Endodermal cell (in vitro differentiated cells): Measurements from ENCODE around the gene CXXC5. TPM values are rescaled to one million over a fixed set of nuclear protein-coding genes. Genes with fewer than 3 reads are reported as not detected.

ENCODE experiments used
- DNase-seq: peaks from one replicate; pipeline ENCODE4 v3.0.0-alpha.2; 2017
- H3K27ac ChIP-seq: 2 replicates; pipeline ENCODE4 v1.5.1; 2013; ENCODE audit warnings: mild to moderate bottlenecking, low read depth, low read length, moderate library complexity
- H3K27me3 ChIP-seq: 2 replicates; pipeline ENCODE4 v1.6.1; 2013; ENCODE audit warnings: mild to moderate bottlenecking, low read length, moderate library complexity; ENCODE audit not compliant: insufficient read depth, control insufficient read depth, poor library complexity, severe bottlenecking
- H3K36me3 ChIP-seq: 2 replicates; pipeline ENCODE4 v1.7.0; 2013; ENCODE audit warnings: mild to moderate bottlenecking, low read length, moderate library complexity; ENCODE audit not compliant: control insufficient read depth, insufficient read depth
- H3K4me1 ChIP-seq: one replicate; pipeline ENCODE4 v1.7.0; 2013; ENCODE audit warnings: low read length; ENCODE audit not compliant: control insufficient read depth, insufficient read depth
- H3K4me3 ChIP-seq: 2 replicates; pipeline ENCODE4 v1.5.1; 2013; ENCODE audit warnings: mild to moderate bottlenecking, low read length, moderate library complexity
- H3K9ac ChIP-seq: 2 replicates; pipeline ENCODE4 v1.6.1; 2013; ENCODE audit warnings: mild to moderate bottlenecking, low read length, moderate library complexity; ENCODE audit not compliant: poor library complexity, severe bottlenecking; ENCODE audit errors: extremely low read depth
- H3K9me3 ChIP-seq: 2 replicates; pipeline ENCODE4 v1.6.1; 2013; ENCODE audit warnings: mild to moderate bottlenecking, low read length, moderate library complexity; ENCODE audit not compliant: control insufficient read depth
- H3K27ac Mint-ChIP-seq: 2 replicates; pipeline ENCODE4 v1.8.0; 2020; ENCODE audit warnings: mixed read lengths
- H3K27me3 Mint-ChIP-seq: 2 replicates; pipeline ENCODE4 v1.8.0; 2021; ENCODE audit warnings: mild to moderate bottlenecking, mixed read lengths; ENCODE audit not compliant: insufficient read depth
- H3K36me3 Mint-ChIP-seq: 2 replicates; pipeline ENCODE4 v1.8.0; 2020; ENCODE audit warnings: low read depth, mixed read lengths
- H3K4me1 Mint-ChIP-seq: 2 replicates; pipeline ENCODE4 v1.8.0; 2020; ENCODE audit warnings: mixed read lengths
- H3K4me3 Mint-ChIP-seq: 2 replicates; pipeline ENCODE4 v1.8.0; 2020; ENCODE audit warnings: mild to moderate bottlenecking, moderate library complexity, mixed read lengths
- H3K9me3 Mint-ChIP-seq: 2 replicates; pipeline ENCODE4 v1.8.0; 2020; ENCODE audit warnings: mild to moderate bottlenecking, mixed read lengths
- WGBS, 2 experiments: methylation state at CpG; one replicate each; pipeline versions ENCODE4 v1.1.5 to v1.1.7; 2013; ENCODE audit warnings: missing lambda C conversion rate in 2 of 2, mixed read lengths in 1 of 2; ENCODE audit not compliant: insufficient coverage in 1 of 2, insufficient read length in 1 of 2; 5-methylcytosine and 5-hydroxymethylcytosine counted together
- total RNA-seq, 2 donors: library from RNA; stranded (reverse); fragmentation: NEBNext Ultra II Directional in 1 of 2; extraction: Animal tissue kit (Norgen Biotek cat#: 25700) in 1 of 2; gene quantifications; 2 replicates in 1 of 2; 3 replicates in 1 of 2; pipeline ENCODE4 v1.2.1, GENCODE V29; 2021
- TF ChIP-seq, protein P1 (sequence below): fragments of 200-600 bp; sonication (generic); conservative IDR thresholded peaks from 2 replicates; pipeline ENCODE4 v1.5.0; 2021; ENCODE audit warnings: antibody characterized with exemption, mild to moderate bottlenecking

CXXC5 gene
- total RNA-seq, 2 donors from 2014 or later, result 50.5 to 67.9 TPM

- DNase-seq, result peak; percentile 79
- H3K4me3 ChIP-seq, result no peak overlapping the region
- Mint-ChIP-seq H3K27ac (peak overlapping the region; percentile 74), H3K4me3 (no peak overlapping the region), H3K36me3 (peaks cover 4% of the 10 kb centered on the region), H3K27me3 (no peaks in the 10 kb centered on the region), H3K9me3 (no peaks in the 10 kb centered on the region), H3K4me1 (peaks cover 40% of the 10 kb centered on the region)
- TF ChIP-seq, protein P1, sequence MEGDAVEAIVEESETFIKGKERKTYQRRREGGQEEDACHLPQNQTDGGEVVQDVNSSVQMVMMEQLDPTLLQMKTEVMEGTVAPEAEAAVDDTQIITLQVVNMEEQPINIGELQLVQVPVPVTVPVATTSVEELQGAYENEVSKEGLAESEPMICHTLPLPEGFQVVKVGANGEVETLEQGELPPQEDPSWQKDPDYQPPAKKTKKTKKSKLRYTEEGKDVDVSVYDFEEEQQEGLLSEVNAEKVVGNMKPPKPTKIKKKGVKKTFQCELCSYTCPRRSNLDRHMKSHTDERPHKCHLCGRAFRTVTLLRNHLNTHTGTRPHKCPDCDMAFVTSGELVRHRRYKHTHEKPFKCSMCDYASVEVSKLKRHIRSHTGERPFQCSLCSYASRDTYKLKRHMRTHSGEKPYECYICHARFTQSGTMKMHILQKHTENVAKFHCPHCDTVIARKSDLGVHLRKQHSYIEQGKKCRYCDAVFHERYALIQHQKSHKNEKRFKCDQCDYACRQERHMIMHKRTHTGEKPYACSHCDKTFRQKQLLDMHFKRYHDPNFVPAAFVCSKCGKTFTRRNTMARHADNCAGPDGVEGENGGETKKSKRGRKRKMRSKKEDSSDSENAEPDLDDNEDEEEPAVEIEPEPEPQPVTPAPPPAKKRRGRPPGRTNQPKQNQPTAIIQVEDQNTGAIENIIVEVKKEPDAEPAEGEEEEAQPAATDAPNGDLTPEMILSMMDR, result no peak
- no peaks in the 10 kb centered on the region for H3K36me3 ChIP-seq
- H3K27me3 ChIP-seq, result no peaks in the 10 kb centered on the region
- peaks cover 28% of the 10 kb centered on the region for H3K4me1 ChIP-seq
- H3K9ac ChIP-seq, result no peak overlapping the region
- H3K27ac ChIP-seq, result peak overlapping the region; percentile 66
- H3K9me3 ChIP-seq, result no peaks in the 10 kb centered on the region
- 42 to 55% methylated on average over 12 to 13 of the region's 13 CpGs for WGBS, 2 experiments
Observed at GRCh38 chr5:139659695-139660101, 11.5 kb downstream of the CXXC5 start.

- peaks cover 4% of the 10 kb centered on the region for H3K36me3 Mint-ChIP-seq
- H3K27me3 ChIP-seq, result no peaks in the 10 kb centered on the region
- H3K27ac Mint-ChIP-seq, result peak overlapping the region; percentile 74
- H3K36me3 ChIP-seq, result no peaks in the 10 kb centered on the region
- H3K9ac ChIP-seq, result no peak overlapping the region
- WGBS, 2 experiments, result 64 to 82% methylated on average over 8 to 13 of the region's 14 CpGs
- H3K4me3 ChIP-seq, result no peak overlapping the region
- H3K4me1 ChIP-seq, result peaks cover 25% of the 10 kb centered on the region
- H3K4me3 Mint-ChIP-seq, result no peak overlapping the region
- DNase-seq, result no peak
- TF ChIP-seq, protein P1, result no peak
- H3K4me1 Mint-ChIP-seq, result peaks cover 34% of the 10 kb centered on the region
- no peaks in the 10 kb centered on the region for H3K27me3 Mint-ChIP-seq
- no peaks in the 10 kb centered on the region for H3K9me3 Mint-ChIP-seq
- H3K27ac ChIP-seq, result peak overlapping the region; percentile 66
- H3K9me3 ChIP-seq, result no peaks in the 10 kb centered on the region
Observed at GRCh38 chr5:139660105-139660922, 12.2 kb downstream of the CXXC5 start.

- H3K9me3 ChIP-seq, result no peaks in the 10 kb centered on the region
- Mint-ChIP-seq H3K4me1 (peaks cover 29% of the 10 kb centered on the region), H3K27me3 (no peaks in the 10 kb centered on the region), H3K36me3 (peaks cover 4% of the 10 kb centered on the region), H3K4me3 (no peak overlapping the region), H3K27ac (no peak overlapping the region), H3K9me3 (no peaks in the 10 kb centered on the region)
- DNase-seq, result no peak
- peaks cover 25% of the 10 kb centered on the region for H3K4me1 ChIP-seq
- peak overlapping the region; percentile 49 for H3K27ac ChIP-seq
- H3K9ac ChIP-seq, result no peak overlapping the region
- 90% methylated on average over 18 to 41 of the region's 41 CpGs for WGBS, 2 experiments
- H3K36me3 ChIP-seq, result no peaks in the 10 kb centered on the region
- H3K27me3 ChIP-seq, result no peaks in the 10 kb centered on the region
- H3K4me3 ChIP-seq, result no peak overlapping the region
- TF ChIP-seq, protein P1, result no peak
Observed at GRCh38 chr5:139660923-139661814, 13.0 kb downstream of the CXXC5 start.
